Sigmoid colon (tissue), 7 donors: ENCODE data around the gene PPARA. TPM values are rescaled to one million over a fixed set of nuclear protein-coding genes. Genes with fewer than 3 reads are reported as not detected.

Experiments used
- DNase-seq: peaks from one replicate; pipeline ENCODE4 v3.0.0-alpha.2; 2019
- H3K27ac ChIP-seq, 4 donors: fragments of 200-600 bp; sonication (generic); one replicate each; pipeline ENCODE4 v1.5.1; 2016 to 2019; ENCODE audit warnings: mild to moderate bottlenecking in 1 of 4
- H3K27me3 ChIP-seq, 3 donors: fragments of 200-600 bp; sonication (generic); one replicate each; pipeline ENCODE4 v1.5.1; 2019; ENCODE audit warnings: mild to moderate bottlenecking in 1 of 3
- H3K36me3 ChIP-seq, 4 donors: fragments of 200-600 bp; sonication (generic); one replicate each; pipeline ENCODE4 v1.5.1; 2016 to 2019
- H3K4me1 ChIP-seq, 4 donors: fragments of 200-600 bp; sonication (generic); one replicate each; pipeline ENCODE4 v1.5.1; 2017 to 2019
- H3K4me3 ChIP-seq, 4 donors: fragments of 200-600 bp; sonication (generic); one replicate each; pipeline ENCODE4 v1.5.1; 2017 to 2019; ENCODE audit warnings: mild to moderate bottlenecking in 2 of 4, moderate library complexity in 1 of 4
- H3K9me3 ChIP-seq, 4 donors: fragments of 200-600 bp in 3 of 4; sonication (generic) in 3 of 4; one replicate each; pipeline versions ENCODE4 v1.5.1 to v1.6.1; 2013 to 2019
- EP300 ChIP-seq, 4 donors: sonication (generic); formaldehyde crosslinking; IDR thresholded peaks; one replicate each; pipeline ENCODE4 v1.6.1; 2017; ENCODE audit warnings: antibody characterized with exemption in 4 of 4
- POLR2A ChIP-seq, 2 donors: fragments of 450-650 bp; IDR thresholded peaks; one replicate each; pipeline ENCODE4 v1.6.1; 2016; ENCODE audit warnings: antibody characterized with exemption in 2 of 2, mild to moderate bottlenecking in 2 of 2, moderate library complexity in 2 of 2
- POLR2AphosphoS5 ChIP-seq, 4 donors: sonication (generic); formaldehyde crosslinking; IDR thresholded peaks; one replicate each; pipeline ENCODE4 v1.6.1; 2017; ENCODE audit warnings: antibody characterized with exemption in 4 of 4
- WGBS, 2 donors: extraction: QIAGEN DNeasy Blood & Tissue Kit; methylation state at CpG; one replicate each; pipeline ENCODE4 v1.1.7; 2013; 5-methylcytosine and 5-hydroxymethylcytosine counted together
- intact Hi-C: fragments of 100-400 bp; cut with DNase I; formaldehyde crosslinking; loops from one replicate; pipeline ENCODE4 v1.15.1; 2023
- polyA plus RNA-seq, 3 donors: library from polyadenylated mRNA; stranded (reverse); fragments of 200-250 nt; gene quantifications; one replicate each; pipeline ENCODE4 v1.2.3, GENCODE V29; 2013
- total RNA-seq, 4 donors: library from RNA; depleted of rRNA; stranded (reverse); fragments of >200 nt; gene quantifications; one replicate each; pipeline ENCODE4 v1.1.0, GENCODE V29; 2016
- TF ChIP-seq, protein P1 (sequence below), 4 experiments: fragments of 450-650 bp in 3 of 4; fragments of 200-600 bp in 1 of 4; IDR thresholded peaks; one replicate each; pipeline ENCODE4 v1.5.1; 2016 to 2019; ENCODE audit warnings: antibody characterized with exemption in 4 of 4, mild to moderate bottlenecking in 3 of 4, moderate library complexity in 2 of 4
- donor health status: healthy with polysubstance abuse.
- donor health status: Bipolar disorder and iron deficiency.
- donor health status: healthy.

Gene PPARA
- total and polyA plus RNA-seq, 7 donors: 7.8 to 22.7 (median 20.1) TPM

DNA sequence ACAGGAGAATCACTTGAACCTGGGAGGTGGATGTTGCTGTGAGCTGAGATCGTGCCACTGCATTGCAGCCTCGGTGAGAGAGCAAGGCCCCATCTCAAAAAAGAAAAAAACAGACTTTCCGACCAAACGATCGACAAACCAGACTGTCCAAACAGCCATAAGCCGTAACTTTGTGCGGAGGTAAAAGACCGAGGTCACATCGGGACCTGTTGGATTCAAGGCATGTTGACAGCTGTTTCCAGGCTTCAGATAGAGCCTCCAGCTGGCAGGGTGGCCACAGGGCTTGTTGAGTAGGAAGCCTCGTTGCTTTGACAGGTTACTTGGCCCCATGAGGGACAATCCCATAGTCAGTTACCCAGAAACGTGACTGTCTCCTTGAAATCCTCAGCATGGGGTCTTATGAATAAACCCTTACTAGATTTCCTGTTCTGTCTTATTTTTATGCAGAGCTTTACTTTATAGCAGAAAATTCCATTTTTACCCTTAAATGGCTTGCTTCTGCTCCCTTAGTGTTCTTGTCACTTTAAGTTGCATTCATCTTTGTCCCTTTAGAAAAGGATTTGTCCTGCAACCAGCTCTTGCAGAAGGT, 22.3 kb downstream of the PPARA start:
- TF ChIP-seq EP300 (IDR thresholded peaks at IDR 0.05) (no peak), POLR2A (IDR thresholded peaks at IDR 0.05) (no peak), POLR2AphosphoS5 (IDR thresholded peaks at IDR 0.05) (no peak)
- TF ChIP-seq, protein P1, sequence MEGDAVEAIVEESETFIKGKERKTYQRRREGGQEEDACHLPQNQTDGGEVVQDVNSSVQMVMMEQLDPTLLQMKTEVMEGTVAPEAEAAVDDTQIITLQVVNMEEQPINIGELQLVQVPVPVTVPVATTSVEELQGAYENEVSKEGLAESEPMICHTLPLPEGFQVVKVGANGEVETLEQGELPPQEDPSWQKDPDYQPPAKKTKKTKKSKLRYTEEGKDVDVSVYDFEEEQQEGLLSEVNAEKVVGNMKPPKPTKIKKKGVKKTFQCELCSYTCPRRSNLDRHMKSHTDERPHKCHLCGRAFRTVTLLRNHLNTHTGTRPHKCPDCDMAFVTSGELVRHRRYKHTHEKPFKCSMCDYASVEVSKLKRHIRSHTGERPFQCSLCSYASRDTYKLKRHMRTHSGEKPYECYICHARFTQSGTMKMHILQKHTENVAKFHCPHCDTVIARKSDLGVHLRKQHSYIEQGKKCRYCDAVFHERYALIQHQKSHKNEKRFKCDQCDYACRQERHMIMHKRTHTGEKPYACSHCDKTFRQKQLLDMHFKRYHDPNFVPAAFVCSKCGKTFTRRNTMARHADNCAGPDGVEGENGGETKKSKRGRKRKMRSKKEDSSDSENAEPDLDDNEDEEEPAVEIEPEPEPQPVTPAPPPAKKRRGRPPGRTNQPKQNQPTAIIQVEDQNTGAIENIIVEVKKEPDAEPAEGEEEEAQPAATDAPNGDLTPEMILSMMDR (IDR thresholded peaks at IDR 0.05): no peak
- H3K27me3 ChIP-seq: no peaks in the 10 kb centered on the region
- H3K36me3 ChIP-seq: no peaks in the 10 kb centered on the region
- no peak overlapping the region for H3K27ac ChIP-seq
- intact Hi-C loops: no loop called here
- H3K4me3 ChIP-seq: no peak overlapping the region
- WGBS, 2 donors: 82 to 89% methylated on average over 11 of the region's 11 CpGs
- no peak for DNase-seq
- peaks cover 0 to 22% (median 14%) of the 10 kb centered on the region in 4 donors for H3K4me1 ChIP-seq
- no peaks in the 10 kb centered on the region for H3K9me3 ChIP-seq

DNA sequence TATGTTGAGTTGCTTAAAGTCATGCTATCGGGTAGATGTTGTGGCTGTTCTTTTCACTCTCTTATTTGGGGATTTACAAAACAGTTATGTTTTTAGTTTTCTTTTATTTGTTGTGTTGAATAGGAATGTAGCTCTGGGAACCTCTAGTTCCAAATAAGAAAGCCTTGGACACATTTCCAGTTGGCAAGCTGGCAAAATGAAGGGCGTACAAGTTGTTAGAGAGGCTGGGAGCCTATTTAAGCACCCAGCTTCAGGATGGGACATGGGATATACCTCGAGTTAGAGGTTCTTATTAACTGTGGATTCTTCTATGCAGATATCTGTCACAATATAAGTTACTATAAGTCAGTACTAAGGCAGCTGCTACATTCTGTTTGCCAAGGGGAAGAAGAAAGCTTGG, 22.8 kb downstream of the PPARA start:
- no peaks in the 10 kb centered on the region for H3K27me3 ChIP-seq
- H3K27ac ChIP-seq: no peak overlapping the region
- no peaks in the 10 kb centered on the region for H3K36me3 ChIP-seq
- DNase-seq: no peak
- intact Hi-C loops: no loop called here
- no peak for TF ChIP-seq POLR2AphosphoS5 (IDR thresholded peaks at IDR 0.05)
- TF ChIP-seq, protein P1 (IDR thresholded peaks at IDR 0.05): no peak
- TF ChIP-seq EP300 (IDR thresholded peaks at IDR 0.05): no peak
- TF ChIP-seq POLR2A (IDR thresholded peaks at IDR 0.05): no peak
- no peaks in the 10 kb centered on the region for H3K9me3 ChIP-seq
- WGBS, 2 donors: 56 to 78% methylated on average over 3 of the region's 3 CpGs
- no peak overlapping the region for H3K4me3 ChIP-seq
- H3K4me1 ChIP-seq: peaks cover 0 to 22% (median 14%) of the 10 kb centered on the region in 4 donors

DNA sequence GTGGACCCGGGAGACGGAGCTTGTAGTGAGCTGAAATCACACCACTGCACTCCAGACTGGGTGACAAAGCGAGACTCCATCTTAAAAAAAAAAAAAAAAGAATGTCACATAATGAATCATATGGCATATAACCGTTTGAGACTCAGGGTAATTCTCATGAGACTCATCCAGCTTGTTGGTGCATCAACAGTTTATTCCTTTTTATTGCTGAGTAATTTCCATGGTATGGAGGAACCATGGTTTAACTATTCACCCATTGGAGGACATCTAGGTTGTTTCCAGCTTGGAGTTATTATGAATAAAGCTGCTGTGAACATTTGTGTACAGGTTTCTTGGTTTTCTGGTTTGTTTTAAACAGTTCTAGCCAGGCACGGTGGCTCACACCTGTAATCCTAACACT, 25.3 kb downstream of the PPARA start:
- 75 to 86% methylated on average over 5 of the region's 5 CpGs for WGBS, 2 donors
- no peak for DNase-seq
- no peak overlapping the region for H3K4me3 ChIP-seq
- TF ChIP-seq POLR2A (IDR thresholded peaks at IDR 0.05) (no peak), EP300 (IDR thresholded peaks at IDR 0.05) (no peak), POLR2AphosphoS5 (IDR thresholded peaks at IDR 0.05) (no peak)
- TF ChIP-seq, protein P1 (IDR thresholded peaks at IDR 0.05): no peak
- intact Hi-C loops: no loop called here
- H3K27me3 ChIP-seq: no peaks in the 10 kb centered on the region
- no peak overlapping the region for H3K27ac ChIP-seq
- peaks cover 0 to 20% (median 13%) of the 10 kb centered on the region in 4 donors for H3K4me1 ChIP-seq
- peaks cover 0 to 9% (median under 1%) of the 10 kb centered on the region in 4 donors for H3K36me3 ChIP-seq
- peaks cover 0 to 6% (median 4%) of the 10 kb centered on the region in 4 donors for H3K9me3 ChIP-seq

DNA sequence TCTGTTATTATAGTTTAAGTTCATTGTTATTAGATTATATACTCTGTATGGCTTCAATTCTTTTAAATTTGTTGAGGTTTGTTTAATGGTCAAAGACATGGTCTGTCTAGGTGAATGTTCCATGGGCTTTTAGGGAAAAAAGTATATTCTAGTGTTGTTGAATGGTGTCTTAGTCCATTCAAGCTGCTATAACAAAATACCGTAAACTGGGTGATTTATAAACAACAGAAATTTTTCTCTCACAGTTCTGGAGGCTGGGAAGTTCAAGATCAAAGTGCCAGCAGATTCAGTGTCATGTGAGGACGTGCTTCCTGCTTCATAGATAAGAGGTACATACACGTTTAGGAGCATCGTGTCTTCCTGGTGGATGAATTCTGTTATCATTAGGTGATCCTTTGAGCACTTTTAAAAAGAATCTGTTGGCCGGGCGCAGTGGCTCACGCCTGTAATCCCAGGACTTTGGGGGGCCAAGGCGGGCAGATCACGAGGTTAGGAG, 26.2 kb downstream of the PPARA start:
- Histone ChIP-seq H3K27ac (no peak overlapping the region), H3K4me1 (peaks cover 0 to 11% (median 4%) of the 10 kb centered on the region in 4 donors), H3K36me3 (peaks cover 0 to 12% (median 3%) of the 10 kb centered on the region in 4 donors), H3K4me3 (no peak overlapping the region), H3K9me3 (peaks cover 0 to 10% (median 5%) of the 10 kb centered on the region in 4 donors), H3K27me3 (no peaks in the 10 kb centered on the region)
- DNase-seq: no peak
- TF ChIP-seq POLR2A (IDR thresholded peaks at IDR 0.05): no peak
- TF ChIP-seq, protein P1 (IDR thresholded peaks at IDR 0.05): no peak
- TF ChIP-seq POLR2AphosphoS5 (IDR thresholded peaks at IDR 0.05): no peak
- TF ChIP-seq EP300 (IDR thresholded peaks at IDR 0.05): no peak
- 90 to 92% methylated on average over 9 of the region's 9 CpGs for WGBS, 2 donors
- intact Hi-C loops: no loop called here
